ENCODE results near the gene ABCD1. TPM values are rescaled to one million over a fixed set of nuclear protein-coding genes. Genes with fewer than 3 reads are reported as not detected.

The ABCD1 gene
- total and polyA plus RNA-seq, 9 of the 15 experiments (the other 6 are each of a cell fraction or from before 2014, with no cell fraction given) = 0.07 to 6.9 (median 2.2) TPM

DNA sequence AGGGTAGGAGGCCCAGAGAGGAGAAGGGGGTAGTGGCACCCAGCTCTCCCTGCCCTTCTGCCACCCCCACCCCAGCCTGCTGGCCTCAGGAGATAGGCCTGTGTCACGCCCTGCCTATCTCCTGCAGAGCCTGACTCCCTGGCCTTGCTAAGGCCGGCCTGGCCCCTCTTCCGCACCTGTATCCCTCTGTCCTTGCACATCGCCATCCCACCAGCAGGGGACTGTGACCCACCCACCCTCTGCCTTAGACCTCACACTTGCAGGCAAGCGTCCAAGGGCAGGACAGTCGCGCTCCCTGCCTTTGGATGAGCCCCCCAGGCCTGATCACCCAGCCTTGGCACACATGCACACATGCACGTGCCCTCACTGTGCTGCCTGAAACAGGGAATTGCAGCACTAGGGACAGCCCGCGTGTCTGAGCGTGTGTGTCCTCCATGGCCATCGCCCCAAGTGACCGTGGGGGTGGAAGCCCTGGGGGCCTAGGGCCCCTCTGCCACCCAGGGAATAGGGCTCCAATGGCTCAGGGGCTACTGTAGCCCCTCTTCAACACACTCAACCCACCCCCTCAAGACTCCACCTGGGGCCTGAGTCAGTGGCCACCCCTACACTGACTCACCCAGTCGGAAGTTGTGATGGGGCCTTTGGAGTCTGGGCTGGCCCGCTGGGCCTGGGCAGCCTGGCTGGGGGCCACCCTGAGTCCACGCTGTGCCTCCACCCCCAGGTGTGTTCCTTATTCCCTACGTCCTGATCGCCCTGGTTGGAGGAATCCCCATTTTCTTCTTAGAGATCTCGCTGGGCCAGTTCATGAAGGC, 34.8 kb upstream of the ABCD1 start (continued):
- TF ChIP-seq ZNF436 (CRISPR knock-in tag; IDR thresholded peaks at IDR 0.05) (no peak), PRMT5 (CRISPR knock-in tag; IDR thresholded peaks at IDR 0.05) (no peak), ZNF3 (CRISPR knock-in tag; IDR thresholded peaks at IDR 0.05) (no peak), NR3C1 (CRISPR knock-in tag; IDR thresholded peaks at IDR 0.05) (no peak), ZNF644 (tag; IDR thresholded peaks at IDR 0.05; ENCODE audit: low read depth) (no peak), PTTG1 (tag; IDR thresholded peaks at IDR 0.05; ENCODE audit: low read depth) (no peak), XRCC5 (IDR thresholded peaks at IDR 0.05; ENCODE audit: low read depth, low read length) (no peak), KDM5B (IDR thresholded peaks at IDR 0.05; ENCODE audit: insufficient replicate concordance, low read depth, low read length) (peak; percentile 36), ZNF696 (CRISPR knock-in tag; conservative IDR thresholded peaks at IDR 0.05) (no peak), GATA2 (CRISPR knock-in tag; IDR thresholded peaks at IDR 0.05) (no peak), E2F3 (CRISPR knock-in tag; IDR thresholded peaks at IDR 0.05) (no peak), FOXA3 (CRISPR knock-in tag; conservative IDR thresholded peaks at IDR 0.05 in 1 of 2, IDR thresholded peaks at IDR 0.05 in 1 of 2) (no peak), ASH1L (IDR thresholded peaks at IDR 0.05; ENCODE audit: borderline replicate concordance, low read depth, partially characterized antibody) (no peak), RCOR1 (IDR thresholded peaks at IDR 0.05; ENCODE audit: borderline replicate concordance in 1 of 2, low read depth in 2 of 2, low read length in 2 of 2) (0 out of 4 replicates have a peak, but pooled peaks of 1 of the 2 experiments have one; percentile 15)
- TF ChIP-seq, protein P1, sequence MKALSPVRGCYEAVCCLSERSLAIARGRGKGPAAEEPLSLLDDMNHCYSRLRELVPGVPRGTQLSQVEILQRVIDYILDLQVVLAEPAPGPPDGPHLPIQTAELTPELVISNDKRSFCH (CRISPR knock-in tag; IDR thresholded peaks at IDR 0.05) = no peak
- TF ChIP-seq, protein P1 (tag; IDR thresholded peaks at IDR 0.05) = no peak
- TF ChIP-seq, protein P2, sequence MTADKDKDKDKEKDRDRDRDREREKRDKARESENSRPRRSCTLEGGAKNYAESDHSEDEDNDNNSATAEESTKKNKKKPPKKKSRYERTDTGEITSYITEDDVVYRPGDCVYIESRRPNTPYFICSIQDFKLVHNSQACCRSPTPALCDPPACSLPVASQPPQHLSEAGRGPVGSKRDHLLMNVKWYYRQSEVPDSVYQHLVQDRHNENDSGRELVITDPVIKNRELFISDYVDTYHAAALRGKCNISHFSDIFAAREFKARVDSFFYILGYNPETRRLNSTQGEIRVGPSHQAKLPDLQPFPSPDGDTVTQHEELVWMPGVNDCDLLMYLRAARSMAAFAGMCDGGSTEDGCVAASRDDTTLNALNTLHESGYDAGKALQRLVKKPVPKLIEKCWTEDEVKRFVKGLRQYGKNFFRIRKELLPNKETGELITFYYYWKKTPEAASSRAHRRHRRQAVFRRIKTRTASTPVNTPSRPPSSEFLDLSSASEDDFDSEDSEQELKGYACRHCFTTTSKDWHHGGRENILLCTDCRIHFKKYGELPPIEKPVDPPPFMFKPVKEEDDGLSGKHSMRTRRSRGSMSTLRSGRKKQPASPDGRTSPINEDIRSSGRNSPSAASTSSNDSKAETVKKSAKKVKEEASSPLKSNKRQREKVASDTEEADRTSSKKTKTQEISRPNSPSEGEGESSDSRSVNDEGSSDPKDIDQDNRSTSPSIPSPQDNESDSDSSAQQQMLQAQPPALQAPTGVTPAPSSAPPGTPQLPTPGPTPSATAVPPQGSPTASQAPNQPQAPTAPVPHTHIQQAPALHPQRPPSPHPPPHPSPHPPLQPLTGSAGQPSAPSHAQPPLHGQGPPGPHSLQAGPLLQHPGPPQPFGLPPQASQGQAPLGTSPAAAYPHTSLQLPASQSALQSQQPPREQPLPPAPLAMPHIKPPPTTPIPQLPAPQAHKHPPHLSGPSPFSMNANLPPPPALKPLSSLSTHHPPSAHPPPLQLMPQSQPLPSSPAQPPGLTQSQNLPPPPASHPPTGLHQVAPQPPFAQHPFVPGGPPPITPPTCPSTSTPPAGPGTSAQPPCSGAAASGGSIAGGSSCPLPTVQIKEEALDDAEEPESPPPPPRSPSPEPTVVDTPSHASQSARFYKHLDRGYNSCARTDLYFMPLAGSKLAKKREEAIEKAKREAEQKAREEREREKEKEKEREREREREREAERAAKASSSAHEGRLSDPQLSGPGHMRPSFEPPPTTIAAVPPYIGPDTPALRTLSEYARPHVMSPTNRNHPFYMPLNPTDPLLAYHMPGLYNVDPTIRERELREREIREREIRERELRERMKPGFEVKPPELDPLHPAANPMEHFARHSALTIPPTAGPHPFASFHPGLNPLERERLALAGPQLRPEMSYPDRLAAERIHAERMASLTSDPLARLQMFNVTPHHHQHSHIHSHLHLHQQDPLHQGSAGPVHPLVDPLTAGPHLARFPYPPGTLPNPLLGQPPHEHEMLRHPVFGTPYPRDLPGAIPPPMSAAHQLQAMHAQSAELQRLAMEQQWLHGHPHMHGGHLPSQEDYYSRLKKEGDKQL (CRISPR knock-in tag; IDR thresholded peaks at IDR 0.05; ENCODE audit: borderline replicate concordance) = no peak
- TF ChIP-seq, protein P3, sequence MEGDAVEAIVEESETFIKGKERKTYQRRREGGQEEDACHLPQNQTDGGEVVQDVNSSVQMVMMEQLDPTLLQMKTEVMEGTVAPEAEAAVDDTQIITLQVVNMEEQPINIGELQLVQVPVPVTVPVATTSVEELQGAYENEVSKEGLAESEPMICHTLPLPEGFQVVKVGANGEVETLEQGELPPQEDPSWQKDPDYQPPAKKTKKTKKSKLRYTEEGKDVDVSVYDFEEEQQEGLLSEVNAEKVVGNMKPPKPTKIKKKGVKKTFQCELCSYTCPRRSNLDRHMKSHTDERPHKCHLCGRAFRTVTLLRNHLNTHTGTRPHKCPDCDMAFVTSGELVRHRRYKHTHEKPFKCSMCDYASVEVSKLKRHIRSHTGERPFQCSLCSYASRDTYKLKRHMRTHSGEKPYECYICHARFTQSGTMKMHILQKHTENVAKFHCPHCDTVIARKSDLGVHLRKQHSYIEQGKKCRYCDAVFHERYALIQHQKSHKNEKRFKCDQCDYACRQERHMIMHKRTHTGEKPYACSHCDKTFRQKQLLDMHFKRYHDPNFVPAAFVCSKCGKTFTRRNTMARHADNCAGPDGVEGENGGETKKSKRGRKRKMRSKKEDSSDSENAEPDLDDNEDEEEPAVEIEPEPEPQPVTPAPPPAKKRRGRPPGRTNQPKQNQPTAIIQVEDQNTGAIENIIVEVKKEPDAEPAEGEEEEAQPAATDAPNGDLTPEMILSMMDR (IDR thresholded peaks at IDR 0.05 in 2 of 3, conservative IDR thresholded peaks at IDR 0.05 in 1 of 3; ENCODE audit: insufficient read depth in 2 of 3, low read depth in 1 of 3, low read length in 3 of 3) = peak; percentile 34 to 52 (median 35); a peak in 5 of 6 replicates
- TF ChIP-seq, protein P4, sequence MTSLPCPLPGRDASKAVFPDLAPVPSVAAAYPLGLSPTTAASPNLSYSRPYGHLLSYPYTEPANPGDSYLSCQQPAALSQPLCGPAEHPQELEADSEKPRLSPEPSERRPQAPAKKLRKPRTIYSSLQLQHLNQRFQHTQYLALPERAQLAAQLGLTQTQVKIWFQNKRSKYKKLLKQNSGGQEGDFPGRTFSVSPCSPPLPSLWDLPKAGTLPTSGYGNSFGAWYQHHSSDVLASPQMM (CRISPR knock-in tag; IDR thresholded peaks at IDR 0.05) = no peak
